Ascending aorta (tissue), 2 donors: Measurements from ENCODE around the gene RAD51B. TPM values are rescaled to one million over a fixed set of nuclear protein-coding genes. Genes with fewer than 3 reads are reported as not detected.

Source experiments
- DNase-seq, 2 donors: peaks; one replicate each; pipeline ENCODE4 v3.0.0-alpha.2; 2019; ENCODE audit warnings: low spot score in 2 of 2
- H3K27ac ChIP-seq, 2 donors: fragments of 200-600 bp; sonication (generic); one replicate each; pipeline ENCODE4 v1.5.1; 2016 to 2017; ENCODE audit warnings: mild to moderate bottlenecking in 1 of 2
- H3K27me3 ChIP-seq: fragments of 200-600 bp; sonication (generic); one replicate; pipeline ENCODE4 v1.5.1; 2017
- H3K36me3 ChIP-seq, 2 donors: fragments of 200-600 bp; sonication (generic); one replicate each; pipeline ENCODE4 v1.5.1; 2016
- H3K4me1 ChIP-seq, 2 donors: fragments of 200-600 bp; sonication (generic); one replicate each; pipeline ENCODE4 v1.5.1; 2016 to 2017; ENCODE audit warnings: mild to moderate bottlenecking in 1 of 2
- H3K4me3 ChIP-seq, 2 donors: fragments of 200-600 bp; sonication (generic); one replicate each; pipeline ENCODE4 v1.5.1; 2016 to 2017; ENCODE audit warnings: mild to moderate bottlenecking in 1 of 2
- H3K9me3 ChIP-seq, 2 donors: fragments of 200-600 bp; sonication (generic); one replicate each; pipeline ENCODE4 v1.5.1; 2016
- CTCF ChIP-seq, 3 experiments: fragments of 200-600 bp in 2 of 3; fragments of 450-650 bp in 1 of 3; sonication (generic) in 2 of 3; IDR thresholded peaks; one replicate each; pipeline ENCODE4 v1.5.1; 2016 to 2019; ENCODE audit warnings: antibody characterized with exemption in 3 of 3, mild to moderate bottlenecking in 1 of 3, moderate library complexity in 1 of 3
- intact Hi-C: fragments of 100-400 bp; cut with DNase I; formaldehyde crosslinking; loops from one replicate; pipeline ENCODE4 v1.15.1; 2023
- total RNA-seq: library from RNA; depleted of rRNA; stranded (reverse); fragments of >200 nt; gene quantifications from one replicate; pipeline ENCODE4 v1.1.0, GENCODE V29; 2016

RAD51B gene
- total RNA-seq, 1 donor from 2014 or later: not detected

- no peaks in the 10 kb centered on the region for H3K4me1 ChIP-seq
Observed at GRCh38 chr14:67784244-67784823, 35.2 kb upstream of the RAD51B start.

GRCh38 chr14:67785270-67786109 is 34.1 kb upstream of the RAD51B start:
- no peak overlapping the region for H3K4me3 ChIP-seq
- no peaks in the 10 kb centered on the region for H3K9me3 ChIP-seq
- TF ChIP-seq CTCF (IDR thresholded peaks at IDR 0.05): no peak
- intact Hi-C loops: no loop called here
- H3K27ac ChIP-seq: no peak overlapping the region
- H3K27me3 ChIP-seq: no peaks in the 10 kb centered on the region
- H3K4me1 ChIP-seq: no peaks in the 10 kb centered on the region
- H3K36me3 ChIP-seq: peaks cover 79 to 98% of the 10 kb centered on the region in 2 donors
- no peak for DNase-seq

More at GRCh38 chr14:67784244-67784823, 35.2 kb upstream of the RAD51B start:
- H3K4me3 ChIP-seq: no peak overlapping the region
- no peaks in the 10 kb centered on the region for H3K27me3 ChIP-seq
- no peak overlapping the region for H3K27ac ChIP-seq
- H3K9me3 ChIP-seq: no peaks in the 10 kb centered on the region
- intact Hi-C loops: no loop called here
- H3K36me3 ChIP-seq: peaks cover 80 to 100% of the 10 kb centered on the region in 2 donors
- DNase-seq: no peak
- TF ChIP-seq CTCF (IDR thresholded peaks at IDR 0.05): no peak

- intact Hi-C loops: no loop called here
- Histone ChIP-seq H3K4me1 (no peaks in the 10 kb centered on the region), H3K27ac (no peak overlapping the region), H3K4me3 (no peak overlapping the region), H3K36me3 (peaks cover 67 to 84% of the 10 kb centered on the region in 2 donors), H3K9me3 (no peaks in the 10 kb centered on the region), H3K27me3 (no peaks in the 10 kb centered on the region)
- TF ChIP-seq CTCF (IDR thresholded peaks at IDR 0.05): no peak
- DNase-seq: no peak
Observed at GRCh38 chr14:67787673-67788072, 31.9 kb upstream of the RAD51B start.

- Histone ChIP-seq H3K9me3 (no peaks in the 10 kb centered on the region), H3K36me3 (peaks cover 73 to 92% of the 10 kb centered on the region in 2 donors), H3K27me3 (no peaks in the 10 kb centered on the region), H3K27ac (no peak overlapping the region), H3K4me1 (no peaks in the 10 kb centered on the region), H3K4me3 (no peak overlapping the region)
- intact Hi-C loops: no loop called here
- no peak for TF ChIP-seq CTCF (IDR thresholded peaks at IDR 0.05)
- DNase-seq: no peak
Observed at GRCh38 chr14:67798731-67799130, 20.8 kb upstream of the RAD51B start.

GRCh38 chr14:67800743-67801142 is 18.8 kb upstream of the RAD51B start:
- Histone ChIP-seq H3K4me1 (no peaks in the 10 kb centered on the region), H3K27me3 (no peaks in the 10 kb centered on the region), H3K36me3 (peaks cover 80 to 95% of the 10 kb centered on the region in 2 donors), H3K27ac (no peak overlapping the region), H3K9me3 (no peaks in the 10 kb centered on the region), H3K4me3 (no peak overlapping the region)
- DNase-seq: no peak
- intact Hi-C loops: no loop called here
- no peak for TF ChIP-seq CTCF (IDR thresholded peaks at IDR 0.05)
